OCI-LY1 (cell line): ENCODE results near the gene CSNK2A2.

Experiments used
- H2AFZ ChIP-seq: fragments of 200-600 bp; sonication (generic), shearing (Covaris generic); 2 replicates; pipeline ENCODE4 v1.6.0; 2014; ENCODE audit warnings: antibody characterized with exemption, mild to moderate bottlenecking, low read length
- H3F3A ChIP-seq: fragments of 200-600 bp; sonication (generic), shearing (Covaris generic); 2 replicates; pipeline ENCODE4 v1.6.0; 2014; ENCODE audit warnings: mild to moderate bottlenecking, antibody characterized with exemption, low read length, moderate library complexity; ENCODE audit not compliant: insufficient read depth
- H3K27ac ChIP-seq: fragments of 200-600 bp; sonication (generic); 2 replicates; pipeline ENCODE4 v1.5.1; 2014; ENCODE audit warnings: low read length, mixed run types, mild to moderate bottlenecking, low read depth; ENCODE audit not compliant: poor library complexity, severe bottlenecking
- H3K27me3 ChIP-seq: fragments of 200-600 bp; sonication (generic); 2 replicates; pipeline ENCODE4 v1.6.0; 2014; ENCODE audit warnings: antibody characterized with exemption, mild to moderate bottlenecking, low read length, moderate library complexity; ENCODE audit not compliant: insufficient read depth
- H3K36me3 ChIP-seq: fragments of 200-600 bp; sonication (generic); 2 replicates; pipeline ENCODE4 v1.6.1; 2014; ENCODE audit warnings: mild to moderate bottlenecking, antibody characterized with exemption, low read length, moderate library complexity, mixed read lengths; ENCODE audit not compliant: insufficient read depth
- H3K4me1 ChIP-seq: fragments of 200-600 bp; sonication (generic); 2 replicates; pipeline ENCODE4 v1.5.1; 2014; ENCODE audit warnings: mild to moderate bottlenecking, low read length, moderate library complexity; ENCODE audit not compliant: insufficient read depth, severe bottlenecking
- H3K4me2 ChIP-seq: fragments of 200-600 bp; sonication (generic), shearing (Covaris generic); 2 replicates; pipeline ENCODE4 v1.6.1; 2014; ENCODE audit warnings: low read length
- H3K4me3 ChIP-seq: fragments of 200-600 bp; sonication (generic); 2 replicates; pipeline ENCODE4 v1.5.1; 2014; ENCODE audit warnings: low read length, low read depth, mild to moderate bottlenecking, mixed read lengths; ENCODE audit not compliant: poor library complexity, severe bottlenecking
- H3K79me2 ChIP-seq: fragments of 200-600 bp; shearing (Covaris generic); 2 replicates; pipeline ENCODE4 v1.6.1; 2016; ENCODE audit warnings: mixed run types, low read length, mixed read lengths; ENCODE audit not compliant: insufficient read depth
- H3K9ac ChIP-seq: fragments of 200-600 bp; sonication (generic), shearing (Covaris generic); 2 replicates; pipeline ENCODE4 v1.6.1; 2014; ENCODE audit warnings: mild to moderate bottlenecking, low read length, mixed read lengths
- H3K9me2 ChIP-seq: fragments of 200-600 bp; sonication (generic), shearing (Covaris generic); 2 replicates; pipeline ENCODE4 v1.6.1; 2014; ENCODE audit warnings: low read depth, mild to moderate bottlenecking, low read length, mixed read lengths
- H3K9me3 ChIP-seq: fragments of 200-600 bp; shearing (Covaris generic); 2 replicates; pipeline ENCODE4 v1.6.1; 2014; ENCODE audit warnings: low read length, mixed read lengths
- H4K20me1 ChIP-seq: fragments of 200-600 bp; sonication (generic), shearing (Covaris generic); 2 replicates; pipeline ENCODE4 v1.6.0; 2016; ENCODE audit warnings: mild to moderate bottlenecking, low read length; ENCODE audit not compliant: insufficient read depth
- EZH2 ChIP-seq: fragments of 200-600 bp; sonication (generic), shearing (Covaris generic); IDR thresholded peaks from 2 replicates; pipeline ENCODE4 v1.8.0; 2017; ENCODE audit warnings: borderline replicate concordance, mixed run types, mild to moderate bottlenecking, antibody characterized with exemption, low read length, moderate library complexity, mixed read lengths
- TF ChIP-seq, protein P1 (sequence below): fragments of 200-600 bp; sonication (generic), shearing (Covaris generic); IDR thresholded peaks from 2 replicates; pipeline ENCODE4 v1.5.1; 2017; ENCODE audit warnings: mild to moderate bottlenecking, antibody characterized with exemption, low read length, moderate library complexity, mixed read lengths

Gene CSNK2A2

GRCh38 chr16:58157951-58158540 lies 39.9 kb downstream of the CSNK2A2 start:
- no peak overlapping the region for H2AFZ ChIP-seq
- no peak overlapping the region for H3K27ac ChIP-seq
- H3K4me1 ChIP-seq = no peaks in the 10 kb centered on the region
- H3K4me2 ChIP-seq = no peak overlapping the region
- no peak for TF ChIP-seq EZH2
- TF ChIP-seq, protein P1, sequence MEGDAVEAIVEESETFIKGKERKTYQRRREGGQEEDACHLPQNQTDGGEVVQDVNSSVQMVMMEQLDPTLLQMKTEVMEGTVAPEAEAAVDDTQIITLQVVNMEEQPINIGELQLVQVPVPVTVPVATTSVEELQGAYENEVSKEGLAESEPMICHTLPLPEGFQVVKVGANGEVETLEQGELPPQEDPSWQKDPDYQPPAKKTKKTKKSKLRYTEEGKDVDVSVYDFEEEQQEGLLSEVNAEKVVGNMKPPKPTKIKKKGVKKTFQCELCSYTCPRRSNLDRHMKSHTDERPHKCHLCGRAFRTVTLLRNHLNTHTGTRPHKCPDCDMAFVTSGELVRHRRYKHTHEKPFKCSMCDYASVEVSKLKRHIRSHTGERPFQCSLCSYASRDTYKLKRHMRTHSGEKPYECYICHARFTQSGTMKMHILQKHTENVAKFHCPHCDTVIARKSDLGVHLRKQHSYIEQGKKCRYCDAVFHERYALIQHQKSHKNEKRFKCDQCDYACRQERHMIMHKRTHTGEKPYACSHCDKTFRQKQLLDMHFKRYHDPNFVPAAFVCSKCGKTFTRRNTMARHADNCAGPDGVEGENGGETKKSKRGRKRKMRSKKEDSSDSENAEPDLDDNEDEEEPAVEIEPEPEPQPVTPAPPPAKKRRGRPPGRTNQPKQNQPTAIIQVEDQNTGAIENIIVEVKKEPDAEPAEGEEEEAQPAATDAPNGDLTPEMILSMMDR = no peak
- no peaks in the 10 kb centered on the region for H3F3A ChIP-seq
- H3K9me3 ChIP-seq = no peaks in the 10 kb centered on the region
- no peak overlapping the region for H3K9ac ChIP-seq
- H3K79me2 ChIP-seq = no peaks in the 10 kb centered on the region
- no peaks in the 10 kb centered on the region for H3K9me2 ChIP-seq
- H3K27me3 ChIP-seq = no peaks in the 10 kb centered on the region
- H3K36me3 ChIP-seq = peaks cover 31% of the 10 kb centered on the region
- H3K4me3 ChIP-seq = no peak overlapping the region
- no peaks in the 10 kb centered on the region for H4K20me1 ChIP-seq

- H3K79me2 ChIP-seq = no peaks in the 10 kb centered on the region
- H3K27me3 ChIP-seq = no peaks in the 10 kb centered on the region
- H3K9me3 ChIP-seq = no peaks in the 10 kb centered on the region
- H3K9me2 ChIP-seq = no peaks in the 10 kb centered on the region
- peaks cover 23% of the 10 kb centered on the region for H3K36me3 ChIP-seq
- H3K27ac ChIP-seq = no peak overlapping the region
- H2AFZ ChIP-seq = no peak overlapping the region
- TF ChIP-seq, protein P1 = no peak
- TF ChIP-seq EZH2 = no peak
- no peak overlapping the region for H3K4me2 ChIP-seq
- H3K4me1 ChIP-seq = no peaks in the 10 kb centered on the region
- H4K20me1 ChIP-seq = no peaks in the 10 kb centered on the region
- no peak overlapping the region for H3K4me3 ChIP-seq
- no peaks in the 10 kb centered on the region for H3F3A ChIP-seq
- no peak overlapping the region for H3K9ac ChIP-seq
These were observed 40.7 kb downstream of the CSNK2A2 start for GRCh38 chr16:58157239-58157638.

- Histone ChIP-seq H3K4me2 (no peak overlapping the region), H3K4me3 (no peak overlapping the region), H3K4me1 (no peaks in the 10 kb centered on the region), H3K9ac (no peak overlapping the region), H4K20me1 (no peaks in the 10 kb centered on the region), H3K9me3 (no peaks in the 10 kb centered on the region), H2AFZ (no peak overlapping the region), H3K27me3 (no peaks in the 10 kb centered on the region), H3K79me2 (no peaks in the 10 kb centered on the region), H3K36me3 (peaks cover 10% of the 10 kb centered on the region), H3F3A (no peaks in the 10 kb centered on the region), H3K27ac (no peak overlapping the region), H3K9me2 (no peaks in the 10 kb centered on the region)
- no peak for TF ChIP-seq EZH2
- TF ChIP-seq, protein P1 = no peak
These were observed 42.1 kb downstream of the CSNK2A2 start for GRCh38 chr16:58155839-58156238.
